GM21447 (cell line): ENCODE data around the gene STX12.

Experiments
- ATAC-seq: cut with Tn5 transposase; IDR thresholded peaks from one replicate; pipeline ENCODE4 v1.9.1; 2021; ENCODE audit not compliant: unreplicated experiment

The STX12 gene

DNA sequence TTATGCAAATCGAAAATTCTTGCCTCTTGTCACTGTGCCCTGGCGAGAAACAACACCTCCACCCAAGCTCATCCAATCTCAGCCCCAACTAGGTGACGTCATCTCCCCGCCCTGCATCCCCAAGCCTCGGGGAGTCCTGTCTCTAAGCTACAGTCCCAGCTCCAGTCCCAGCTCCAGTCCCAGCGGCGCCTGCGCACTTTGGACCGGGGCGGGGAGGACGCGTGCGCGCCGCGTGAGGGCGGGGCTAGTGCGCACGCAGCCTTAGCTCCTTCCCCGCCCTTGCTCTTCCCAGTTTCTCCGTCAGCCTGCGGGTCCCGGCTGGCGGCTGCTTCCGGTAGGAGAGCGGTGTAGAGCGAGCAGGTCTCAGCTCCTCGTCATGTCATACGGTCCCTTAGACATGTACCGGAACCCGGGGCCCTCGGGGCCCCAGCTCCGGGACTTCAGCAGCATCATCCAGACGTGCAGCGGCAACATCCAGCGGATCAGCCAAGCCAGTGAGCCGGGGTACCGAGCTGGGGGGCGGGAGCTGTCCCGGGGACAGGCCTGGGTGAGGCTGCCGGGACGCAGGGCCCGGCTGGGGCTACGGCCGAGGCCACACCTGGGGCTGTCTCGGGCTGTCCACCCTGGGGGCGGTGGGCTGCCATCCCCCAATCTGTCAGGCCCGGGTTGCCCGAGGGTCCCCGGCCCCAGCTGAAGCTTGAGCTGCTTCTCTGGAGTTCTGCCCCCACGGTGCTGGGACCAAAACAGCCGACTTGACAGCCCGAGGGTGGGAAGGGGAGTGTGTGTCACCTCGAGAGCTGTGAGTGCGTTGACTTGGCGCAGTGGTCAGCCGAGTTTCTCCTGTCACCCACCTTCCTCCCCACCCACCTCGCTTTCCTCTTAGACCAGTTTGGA lies at the start of gene STX12:
TSS of gene STX12 (plus strand) at position 288 of the 894 bp plus-strand sequence. CDS start at position 377, 89 bp downstream.
- peak; percentile 96 for ATAC-seq

GRCh38 chr1:27724961-27725373 lies 48.1 kb upstream of the STX12 start:
- ATAC-seq: no peak

DNA sequence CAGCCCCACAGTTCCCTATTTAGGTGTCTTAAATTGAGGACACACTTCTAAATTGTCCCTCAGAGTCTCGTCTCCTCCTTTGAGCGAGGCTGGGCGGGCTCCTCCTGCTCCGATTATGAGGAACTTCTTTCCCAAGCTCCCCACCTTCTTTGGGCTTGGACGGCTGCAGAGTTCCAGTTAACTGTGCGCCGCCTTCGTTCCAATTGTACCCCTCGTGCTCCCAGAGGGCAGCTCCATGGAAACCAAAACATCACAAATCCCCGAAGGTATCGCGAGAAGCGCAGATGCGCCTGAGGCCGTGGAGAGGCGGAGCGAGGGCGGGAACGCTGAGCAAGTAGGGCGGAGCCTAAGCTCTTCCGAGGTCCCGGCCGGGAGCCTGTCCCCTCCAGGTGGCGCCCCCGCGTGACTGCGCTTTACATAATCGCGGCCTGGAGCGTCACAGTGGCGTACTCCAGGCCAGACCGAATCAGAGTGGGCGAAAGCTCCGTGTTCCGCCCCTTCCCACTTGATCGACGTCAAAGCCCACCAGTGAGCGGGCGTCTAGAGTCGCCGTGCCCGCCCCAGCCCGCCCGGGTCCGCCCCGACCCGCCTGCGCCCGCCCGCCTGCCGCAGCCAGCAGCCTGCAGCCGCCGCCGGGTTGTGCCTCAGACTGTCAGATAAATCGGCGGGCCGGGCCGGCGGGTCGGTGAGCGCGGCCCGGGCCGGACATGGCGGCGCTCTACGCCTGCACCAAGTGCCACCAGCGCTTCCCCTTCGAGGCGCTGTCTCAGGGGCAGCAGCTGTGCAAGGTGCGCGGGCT lies 47.4 kb upstream of the STX12 start, which contains the start of gene FAM76A:
TSS of gene FAM76A (plus strand) at position 588 of the 799 bp plus-strand sequence. CDS start at position 708, 120 bp downstream.
- ATAC-seq: peak; percentile 95

- peak; percentile 26 for ATAC-seq
These were observed 46.6 kb upstream of the STX12 start for GRCh38 chr1:27726173-27727044.

DNA sequence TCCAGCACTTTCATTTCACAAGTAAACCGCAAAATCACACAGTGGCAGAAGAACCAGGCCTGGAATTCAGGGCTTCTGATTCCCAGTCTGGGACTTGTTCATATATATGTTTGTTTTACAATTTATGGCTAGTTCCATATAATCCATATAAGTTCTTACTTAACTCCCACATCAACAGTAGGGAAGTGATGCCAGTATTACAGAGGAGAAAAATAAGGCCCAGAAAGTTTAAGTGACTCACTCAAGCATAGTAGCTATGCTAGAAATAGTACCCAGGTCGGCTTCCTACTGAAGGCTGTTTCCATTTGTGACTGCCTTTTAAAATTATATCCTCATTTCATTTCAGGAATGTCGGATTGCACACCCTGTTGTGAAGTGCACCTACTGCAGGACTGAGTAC lies 45.9 kb upstream of the STX12 start:
- no peak for ATAC-seq

- no peak for ATAC-seq
These were observed 36.8 kb upstream of the STX12 start for GRCh38 chr1:27736252-27736651.

DNA sequence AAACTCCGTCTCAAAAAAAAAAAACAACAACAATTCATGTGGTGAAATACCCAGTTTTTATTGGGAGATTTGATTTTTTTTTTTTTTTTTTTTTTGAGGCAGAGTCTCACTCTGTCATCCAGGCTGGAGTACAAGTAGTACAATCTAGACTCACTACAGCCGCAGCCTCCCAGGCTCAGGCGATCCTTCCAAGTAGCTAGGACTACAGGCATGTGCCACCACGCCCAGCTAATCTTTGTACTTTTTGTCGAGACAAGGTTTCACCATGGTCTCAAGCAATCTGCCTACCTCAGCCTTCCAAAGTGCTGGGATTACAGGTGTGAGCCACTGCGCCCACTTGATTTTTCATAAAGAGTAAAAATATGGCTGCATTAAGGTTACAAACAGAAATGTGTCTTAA lies 31.9 kb upstream of the STX12 start:
- ATAC-seq: no peak

- no peak for ATAC-seq
These were observed 28.5 kb upstream of the STX12 start for GRCh38 chr1:27744556-27744955.

DNA sequence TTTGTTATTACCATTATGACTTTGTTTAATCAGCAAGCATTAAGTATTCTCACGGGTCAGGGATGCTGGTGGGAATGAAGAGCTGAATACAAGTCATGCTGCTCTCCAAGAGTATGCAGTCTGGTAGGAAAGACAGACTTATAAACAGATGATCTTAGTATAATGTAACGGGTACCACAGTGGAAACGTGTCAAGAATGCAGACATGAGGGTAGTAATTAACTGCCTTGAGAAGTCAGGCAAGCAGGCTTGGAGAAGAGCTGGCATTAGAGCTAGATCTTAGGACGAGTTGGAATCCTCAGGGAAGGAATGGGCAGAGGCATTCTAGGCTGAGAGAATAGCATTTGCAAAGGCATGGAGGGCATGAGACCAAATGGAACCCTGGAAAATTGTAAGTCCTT lies 27.6 kb upstream of the STX12 start:
- ATAC-seq: no peak

GRCh38 chr1:27752360-27752759 lies 20.7 kb upstream of the STX12 start:
- ATAC-seq: no peak

DNA sequence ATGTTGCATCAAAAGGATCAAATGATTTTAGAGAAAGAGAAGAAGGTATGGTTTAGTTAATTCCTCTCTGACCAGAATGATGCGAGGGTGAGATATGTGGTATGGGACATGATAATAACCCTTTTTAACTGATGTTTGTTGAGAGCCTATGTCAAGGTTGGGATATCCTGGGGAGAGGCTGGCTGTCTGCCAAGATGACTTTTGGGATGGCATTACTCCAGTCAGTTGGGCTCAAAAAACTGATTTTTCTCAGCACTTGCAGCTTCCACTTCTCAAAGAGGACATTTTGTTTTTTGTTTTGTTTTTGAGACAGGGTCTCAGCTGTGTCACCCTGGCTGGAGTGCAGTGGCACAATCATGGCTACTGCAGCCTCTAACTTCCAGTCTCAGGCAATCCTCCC lies 17.7 kb upstream of the STX12 start:
- no peak for ATAC-seq

DNA sequence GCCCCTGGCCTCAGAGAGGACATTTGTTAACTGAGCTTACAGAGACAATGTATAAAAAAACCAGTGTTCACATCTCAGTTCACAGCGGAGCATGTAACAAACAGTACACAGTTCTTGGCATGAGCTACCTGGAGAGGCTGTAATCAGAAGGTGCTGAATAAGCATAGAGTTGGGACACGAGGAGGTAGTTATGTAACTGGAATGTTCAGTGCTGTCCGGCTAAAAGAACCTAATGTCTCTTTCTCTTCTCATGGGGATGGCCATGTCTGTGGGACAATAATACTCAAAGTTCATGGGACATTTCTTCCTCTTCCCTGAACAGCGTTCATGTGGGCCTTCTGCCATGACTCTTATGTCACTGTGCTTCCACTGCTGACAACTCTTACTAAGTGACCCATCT lies 17.2 kb upstream of the STX12 start:
- ATAC-seq: no peak

GRCh38 chr1:27759236-27759635 lies 13.8 kb upstream of the STX12 start:
- ATAC-seq: no peak

DNA sequence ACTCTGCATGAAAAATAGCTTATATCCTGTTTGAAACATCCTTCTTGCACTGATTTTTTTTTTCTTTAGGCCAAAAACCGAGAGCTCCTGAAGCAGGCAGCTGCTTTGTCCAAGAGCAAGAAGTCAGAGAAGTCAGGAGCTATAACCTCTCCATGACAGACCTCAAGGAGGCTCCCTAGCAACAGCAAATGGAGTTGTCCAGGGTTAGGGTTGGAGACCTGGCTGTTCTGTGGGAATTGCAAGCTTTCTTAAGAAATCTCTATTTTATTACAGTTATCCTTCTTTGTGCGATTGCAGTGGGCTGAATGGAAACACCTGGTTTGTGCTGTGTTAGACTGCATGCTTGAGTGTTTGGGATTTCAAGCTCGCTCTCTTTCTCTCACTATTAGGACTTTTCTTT lies 12.6 kb upstream of the STX12 start:
- ATAC-seq: no peak

GRCh38 chr1:27762033-27762432 lies 11.0 kb upstream of the STX12 start:
- no peak for ATAC-seq

- no peak for ATAC-seq
These were observed 9.7 kb upstream of the STX12 start for GRCh38 chr1:27763358-27763757.

GRCh38 chr1:27770293-27770830 lies 2.7 kb upstream of the STX12 start:
- ATAC-seq: no peak

GRCh38 chr1:27772036-27772931 lies 735 bp upstream of the STX12 start:
- no peak for ATAC-seq

DNA sequence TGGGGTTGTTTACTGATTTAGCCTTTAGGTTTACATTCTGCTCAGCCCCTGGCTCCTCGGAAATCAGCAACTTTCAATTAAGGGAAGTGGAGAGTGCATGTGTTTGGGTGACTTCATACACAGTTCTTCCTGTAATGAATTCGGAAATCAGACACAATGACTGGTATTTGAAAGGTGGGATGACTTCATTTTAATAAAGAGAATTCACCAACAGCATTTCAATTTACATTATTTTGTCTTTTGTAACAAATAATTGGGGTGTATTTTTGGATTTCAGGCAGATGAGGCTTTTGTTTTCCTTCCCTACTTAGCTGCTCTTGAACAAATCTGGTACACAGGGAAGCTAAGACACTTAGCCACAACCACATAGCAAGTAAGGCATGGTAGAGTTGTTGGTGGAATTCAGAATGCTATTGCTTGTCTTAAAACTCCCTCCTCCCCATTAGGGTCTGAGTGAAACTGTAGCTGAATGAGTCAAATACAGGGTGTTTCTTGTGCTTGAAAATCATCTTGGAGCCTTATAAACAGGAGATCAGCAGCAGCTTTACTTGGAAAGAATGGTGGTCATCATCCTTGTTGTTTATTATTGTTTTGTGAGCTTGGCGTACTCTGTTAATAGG lies 917 bp downstream of the STX12 start:
- ATAC-seq: no peak
